Liver (tissue), 9 donors: ENCODE results near the gene SOX6. TPM values are rescaled to one million over a fixed set of nuclear protein-coding genes. Genes with fewer than 3 reads are reported as not detected.

Source experiments
- DNase-seq: peaks from one replicate; pipeline ENCODE4 v3.0.0-alpha.2; 2017; ENCODE audit warnings: low spot score
- H3K27ac ChIP-seq, 2 donors: one replicate each; pipeline ENCODE4 v1.7.0; 2013; ENCODE audit warnings: inconsistent platforms in 2 of 2, low read length in 2 of 2, control low read depth in 1 of 2, low read depth in 1 of 2, mild to moderate bottlenecking in 1 of 2
- H3K27me3 ChIP-seq, 4 donors: one replicate each; pipeline versions ENCODE4 v1.6.1 to v1.7.0; 2013; ENCODE audit warnings: low read length in 3 of 4, inconsistent platforms in 1 of 4, mild to moderate bottlenecking in 1 of 4, moderate library complexity in 1 of 4; ENCODE audit not compliant: control insufficient read depth in 4 of 4, insufficient read depth in 4 of 4
- H3K36me3 ChIP-seq, 4 donors: one replicate each; pipeline versions ENCODE4 v1.6.1 to v1.7.0; 2013; ENCODE audit warnings: low read length in 3 of 4, mild to moderate bottlenecking in 3 of 4, low read depth in 1 of 4, moderate library complexity in 1 of 4; ENCODE audit not compliant: control insufficient read depth in 4 of 4, insufficient read depth in 3 of 4
- H3K4me1 ChIP-seq, 4 donors: one replicate each; pipeline versions ENCODE4 v1.6.1 to v1.7.0; 2013; ENCODE audit warnings: low read length in 3 of 4, mild to moderate bottlenecking in 3 of 4, moderate library complexity in 1 of 4; ENCODE audit not compliant: control insufficient read depth in 4 of 4, insufficient read depth in 4 of 4
- H3K4me3 ChIP-seq, 3 donors: one replicate each; pipeline versions ENCODE4 v1.6.1 to v1.7.0; 2013; ENCODE audit warnings: low read length in 3 of 3, control low read depth in 1 of 3, low read depth in 1 of 3, mild to moderate bottlenecking in 1 of 3
- H3K9ac ChIP-seq, 2 donors: one replicate each; pipeline ENCODE4 v1.7.0; 2013; ENCODE audit warnings: low read length in 2 of 2, mild to moderate bottlenecking in 2 of 2, moderate library complexity in 2 of 2, control low read depth in 1 of 2, low read depth in 1 of 2
- H3K9me3 ChIP-seq, 4 donors: one replicate each; pipeline versions ENCODE4 v1.6.1 to v1.7.0; 2013; ENCODE audit warnings: low read length in 3 of 4; ENCODE audit not compliant: control insufficient read depth in 4 of 4
- ATF3 ChIP-seq: IDR thresholded peaks from 2 replicates; pipeline ENCODE4 v1.6.1; 2016; ENCODE audit warnings: antibody characterized with exemption
- CTCF ChIP-seq: fragments of 150-350 bp; IDR thresholded peaks from 2 replicates; pipeline ENCODE4 v1.5.1; 2017; ENCODE audit warnings: improper control_type of control experiment, low read depth, low read length; ENCODE audit not compliant: missing input control
- EGR1 ChIP-seq, 2 donors: IDR thresholded peaks; 2 replicates each; pipeline ENCODE4 v1.6.1; 2016 to 2018; ENCODE audit warnings: antibody characterized with exemption in 2 of 2, low read depth in 2 of 2
- FOXA1 ChIP-seq: IDR thresholded peaks from 2 replicates; pipeline ENCODE4 v1.6.1; 2016; ENCODE audit warnings: antibody characterized with exemption
- FOXA2 ChIP-seq: IDR thresholded peaks from 2 replicates; pipeline ENCODE4 v1.6.1; 2016; ENCODE audit warnings: antibody characterized with exemption
- GABPA ChIP-seq, 2 donors: IDR thresholded peaks in 1 of 2; conservative IDR thresholded peaks in 1 of 2; 2 replicates each; pipeline ENCODE4 v1.6.1; 2016; ENCODE audit warnings: antibody characterized with exemption in 2 of 2, mild to moderate bottlenecking in 1 of 2, moderate library complexity in 1 of 2
- HNF4A ChIP-seq, 2 donors: conservative IDR thresholded peaks; 2 replicates each; pipeline ENCODE4 v1.6.1; 2016; ENCODE audit warnings: antibody characterized with exemption in 2 of 2, mild to moderate bottlenecking in 2 of 2
- HNF4G ChIP-seq: IDR thresholded peaks from 2 replicates; pipeline ENCODE4 v1.6.1; 2016; ENCODE audit warnings: antibody characterized with exemption
- JUND ChIP-seq, 2 donors: IDR thresholded peaks; 2 replicates each; pipeline ENCODE4 v1.6.1; 2016; ENCODE audit warnings: antibody characterized with exemption in 2 of 2
- NR2F2 ChIP-seq: IDR thresholded peaks from 2 replicates; pipeline ENCODE4 v1.6.1; 2016; ENCODE audit warnings: antibody characterized with exemption
- RAD21 ChIP-seq, 2 donors: IDR thresholded peaks; 2 replicates each; pipeline ENCODE4 v1.6.1; 2016; ENCODE audit warnings: antibody characterized with exemption in 2 of 2, mild to moderate bottlenecking in 2 of 2
- REST ChIP-seq: IDR thresholded peaks from 2 replicates; pipeline ENCODE4 v1.6.1; 2016; ENCODE audit warnings: antibody characterized with exemption, mild to moderate bottlenecking
- RXRA ChIP-seq, 2 donors: IDR thresholded peaks; 2 replicates each; pipeline ENCODE4 v1.6.1; 2017 to 2018; ENCODE audit warnings: antibody characterized with exemption in 2 of 2, mild to moderate bottlenecking in 1 of 2
- SP1 ChIP-seq: IDR thresholded peaks from 2 replicates; pipeline ENCODE4 v1.6.1; 2018; ENCODE audit warnings: antibody characterized with exemption, mild to moderate bottlenecking
- TAF1 ChIP-seq: conservative IDR thresholded peaks from 2 replicates; pipeline ENCODE4 v1.6.1; 2016; ENCODE audit warnings: antibody characterized with exemption, mild to moderate bottlenecking
- YY1 ChIP-seq: IDR thresholded peaks from 2 replicates; pipeline ENCODE4 v1.6.1; 2016; ENCODE audit warnings: antibody characterized with exemption, mild to moderate bottlenecking
- ZBTB33 ChIP-seq: IDR thresholded peaks from 2 replicates; pipeline ENCODE4 v1.6.1; 2016; ENCODE audit warnings: antibody characterized with exemption
- WGBS: extraction: QIAGEN DNeasy Blood & Tissue Kit; methylation state at CpG from one replicate; pipeline ENCODE4 v1.1.7; 2013; 5-methylcytosine and 5-hydroxymethylcytosine counted together
- polyA plus RNA-seq, 2 donors: library from polyadenylated mRNA; stranded (reverse) in 1 of 2; unstranded in 1 of 2; fragments of 200-250 nt in 1 of 2; fragments of >200 nt in 1 of 2; fragmentation: Nextera tagmentation in 1 of 2; extraction: Ambion mirVana in 1 of 2; gene quantifications; one replicate each; pipeline versions ENCODE4 v1.2.1 to v1.2.3, GENCODE V29; 2013 to 2015
- total RNA-seq, 2 donors: library from RNA; depleted of rRNA; stranded (reverse); fragments of >200 nt; gene quantifications; one replicate each; pipeline ENCODE4 v1.2.3, GENCODE V29; 2014
- TF ChIP-seq, protein P1 (sequence below): IDR thresholded peaks from 2 replicates; pipeline ENCODE4 v1.6.1; 2016; ENCODE audit warnings: antibody characterized with exemption
- donor health status: healthy.
- donor health status: healthy.
- donor health status: healthy.
- donor health status: healthy.
- donor health status: healthy.

Gene SOX6
- total and polyA plus RNA-seq, 4 donors: 2.4 to 111 (median 14.8) TPM

DNA sequence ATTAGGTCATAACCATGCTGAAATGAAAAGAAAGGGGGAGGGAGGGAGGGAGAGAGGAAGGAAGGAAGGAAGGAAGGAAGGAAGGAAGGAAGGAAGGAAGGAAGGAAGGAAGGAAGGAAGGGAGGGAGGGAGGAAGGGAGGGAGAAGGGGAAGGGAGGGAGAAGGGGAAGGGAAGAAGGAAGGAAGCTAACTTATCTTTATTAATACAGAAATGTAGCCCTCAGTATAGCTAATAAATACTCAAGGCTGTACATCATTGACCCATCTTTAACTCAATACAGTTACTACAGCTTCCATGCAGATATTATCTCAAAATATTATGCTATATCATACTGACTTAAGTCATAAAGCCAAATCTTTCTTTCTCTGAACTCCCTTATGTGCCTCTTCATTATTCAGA, 17.4 kb upstream of the SOX6 start:
- no peaks in the 10 kb centered on the region for H3K36me3 ChIP-seq
- no peaks in the 10 kb centered on the region for H3K9me3 ChIP-seq
- DNase-seq: no peak
- H3K9ac ChIP-seq: no peak overlapping the region
- TF ChIP-seq HNF4A (conservative IDR thresholded peaks at IDR 0.05): no peak
- no peak for TF ChIP-seq SP1
- no peak for TF ChIP-seq HNF4G
- no peak for TF ChIP-seq REST
- TF ChIP-seq JUND (IDR thresholded peaks at IDR 0.05): no peak
- no peak for TF ChIP-seq ATF3
- TF ChIP-seq CTCF: no peak
- H3K27ac ChIP-seq: no peak overlapping the region
- H3K4me1 ChIP-seq: no peaks in the 10 kb centered on the region
- H3K27me3 ChIP-seq: peaks cover 0 to 4% (median 0%) of the 10 kb centered on the region in 4 donors
- H3K4me3 ChIP-seq: no peak overlapping the region

DNA sequence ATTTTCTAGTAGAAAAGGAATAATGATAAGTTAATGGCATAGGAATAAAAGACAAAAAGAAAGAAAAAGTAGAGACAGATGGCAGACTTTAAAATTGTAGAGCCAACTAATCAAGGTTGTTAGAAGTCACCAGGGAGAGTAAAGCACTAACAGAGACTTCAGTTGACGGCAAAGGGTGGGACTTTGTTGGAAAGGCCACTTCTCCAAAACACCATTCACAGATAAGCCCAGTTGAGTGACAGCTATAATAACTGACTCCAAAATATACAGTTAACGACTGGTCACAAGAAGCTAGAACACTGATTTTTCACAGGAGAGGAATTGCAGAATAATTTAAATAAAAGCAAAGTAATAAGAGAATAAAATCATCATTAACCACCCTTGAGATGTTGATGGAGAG, 16.0 kb upstream of the SOX6 start:
- Histone ChIP-seq H3K27me3 (peaks cover 0 to 4% (median 0%) of the 10 kb centered on the region in 4 donors), H3K4me3 (no peak overlapping the region), H3K36me3 (no peaks in the 10 kb centered on the region), H3K4me1 (no peaks in the 10 kb centered on the region), H3K9ac (no peak overlapping the region), H3K9me3 (no peaks in the 10 kb centered on the region), H3K27ac (no peak overlapping the region)
- TF ChIP-seq HNF4G (no peak), ZBTB33 (no peak), CTCF (no peak), SP1 (no peak), HNF4A (conservative IDR thresholded peaks at IDR 0.05) (no peak), ATF3 (no peak), JUND (IDR thresholded peaks at IDR 0.05) (no peak), REST (no peak), RXRA (IDR thresholded peaks at IDR 0.05) (no peak), GABPA (IDR thresholded peaks at IDR 0.05 in 1 of 2, conservative IDR thresholded peaks at IDR 0.05 in 1 of 2) (no peak), TAF1 (no peak), FOXA1 (no peak), RAD21 (IDR thresholded peaks at IDR 0.05) (no peak), YY1 (no peak), NR2F2 (no peak), EGR1 (IDR thresholded peaks at IDR 0.05; ENCODE audit: low read depth in 2 of 2) (no peak), FOXA2 (no peak)
- TF ChIP-seq, protein P1, sequence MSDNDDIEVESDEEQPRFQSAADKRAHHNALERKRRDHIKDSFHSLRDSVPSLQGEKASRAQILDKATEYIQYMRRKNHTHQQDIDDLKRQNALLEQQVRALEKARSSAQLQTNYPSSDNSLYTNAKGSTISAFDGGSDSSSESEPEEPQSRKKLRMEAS: no peak
- 68% methylated on average over 2 of the region's 2 CpGs for WGBS
- no peak for DNase-seq
